ENCODE measurements around the gene NCOA6. TPM values are rescaled to one million over a fixed set of nuclear protein-coding genes. Genes with fewer than 3 reads are reported as not detected.
A peak's percentile ranks its signal among the peaks of the same experiment; 100 is the strongest.

NCOA6 gene
- total RNA-seq, 1 donor from 2014 or later: 15.5 TPM

- TF ChIP-seq, protein P1, sequence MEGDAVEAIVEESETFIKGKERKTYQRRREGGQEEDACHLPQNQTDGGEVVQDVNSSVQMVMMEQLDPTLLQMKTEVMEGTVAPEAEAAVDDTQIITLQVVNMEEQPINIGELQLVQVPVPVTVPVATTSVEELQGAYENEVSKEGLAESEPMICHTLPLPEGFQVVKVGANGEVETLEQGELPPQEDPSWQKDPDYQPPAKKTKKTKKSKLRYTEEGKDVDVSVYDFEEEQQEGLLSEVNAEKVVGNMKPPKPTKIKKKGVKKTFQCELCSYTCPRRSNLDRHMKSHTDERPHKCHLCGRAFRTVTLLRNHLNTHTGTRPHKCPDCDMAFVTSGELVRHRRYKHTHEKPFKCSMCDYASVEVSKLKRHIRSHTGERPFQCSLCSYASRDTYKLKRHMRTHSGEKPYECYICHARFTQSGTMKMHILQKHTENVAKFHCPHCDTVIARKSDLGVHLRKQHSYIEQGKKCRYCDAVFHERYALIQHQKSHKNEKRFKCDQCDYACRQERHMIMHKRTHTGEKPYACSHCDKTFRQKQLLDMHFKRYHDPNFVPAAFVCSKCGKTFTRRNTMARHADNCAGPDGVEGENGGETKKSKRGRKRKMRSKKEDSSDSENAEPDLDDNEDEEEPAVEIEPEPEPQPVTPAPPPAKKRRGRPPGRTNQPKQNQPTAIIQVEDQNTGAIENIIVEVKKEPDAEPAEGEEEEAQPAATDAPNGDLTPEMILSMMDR (conservative IDR thresholded peaks at IDR 0.05; ENCODE audit: low read depth, low read length): no peak
- no peak for DNase-seq (ENCODE audit: low read depth)
Observed at GRCh38 chr20:34709044-34709830, 116.2 kb downstream of the NCOA6 start.

DNA sequence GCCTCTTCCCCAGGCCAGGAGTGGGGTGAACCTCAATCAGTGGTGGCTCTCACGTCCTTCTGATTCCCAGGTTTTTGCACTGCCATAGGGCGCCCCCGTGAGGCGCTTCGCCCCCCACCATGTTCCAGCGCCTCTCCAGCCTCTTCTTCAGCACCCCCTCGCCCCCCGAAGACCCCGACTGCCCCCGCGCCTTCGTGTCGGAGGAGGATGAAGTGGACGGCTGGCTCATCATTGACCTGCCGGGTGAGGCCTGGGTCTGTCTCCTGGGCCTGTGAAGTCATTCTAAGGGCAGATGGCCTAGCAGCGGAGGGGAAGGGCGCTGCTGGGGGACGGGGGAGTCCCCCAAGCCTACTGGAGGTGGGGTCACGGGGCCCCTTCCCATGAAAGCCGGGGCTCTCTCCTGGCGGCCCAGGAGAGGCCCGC, 116.8 kb downstream of the NCOA6 start:
- TF ChIP-seq, protein P1 (conservative IDR thresholded peaks at IDR 0.05; ENCODE audit: low read depth, low read length): peak; percentile 48
- H3K4me3 ChIP-seq (ENCODE audit: low read depth, low read length): peak overlapping the region; percentile 66

More at GRCh38 chr20:34709044-34709830, 116.2 kb downstream of the NCOA6 start:
- peak overlapping the region; percentile 66 for H3K4me3 ChIP-seq (ENCODE audit: low read depth, low read length)

DNA sequence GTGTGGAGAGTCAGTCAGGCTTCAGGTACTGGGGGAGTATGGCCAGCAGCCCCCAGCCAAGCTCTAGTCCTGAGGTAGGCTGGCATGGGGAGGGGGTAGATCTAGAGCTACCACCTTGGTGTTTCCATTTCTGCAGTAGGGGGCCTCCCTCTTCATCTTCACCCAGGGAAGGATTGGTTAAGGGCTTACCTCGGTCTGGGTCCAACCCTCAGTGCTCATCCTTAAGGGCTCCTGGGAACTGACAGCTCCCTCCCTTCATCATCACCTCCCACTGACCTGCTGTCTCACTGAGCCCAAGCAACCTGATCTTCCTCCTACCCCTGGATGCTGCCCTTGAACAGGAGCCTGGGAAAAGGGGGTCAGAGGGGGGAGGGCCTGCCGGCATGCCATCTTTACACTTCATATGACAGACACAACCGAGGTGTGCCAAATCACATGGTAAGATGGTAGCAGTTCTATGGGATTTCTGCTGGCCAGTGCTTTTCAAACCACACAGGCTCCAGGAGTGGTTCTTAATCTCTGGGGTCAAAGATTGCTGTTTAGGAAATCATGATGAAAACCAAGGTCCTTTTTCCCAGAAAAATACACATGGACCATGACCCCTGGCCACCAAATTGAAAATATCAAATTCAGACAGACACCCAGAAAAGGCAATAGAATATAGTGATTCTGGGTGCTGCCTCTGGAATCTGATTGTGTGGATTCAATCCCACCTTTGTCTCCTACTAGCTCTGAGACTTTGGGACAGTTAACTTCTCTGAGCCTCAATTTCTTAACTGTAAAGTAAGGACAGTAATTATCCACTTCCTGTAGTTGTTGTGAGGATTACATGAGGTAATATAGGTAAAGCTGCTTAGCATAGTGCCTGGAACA, 118.3 kb downstream of the NCOA6 start:
- TF ChIP-seq, protein P1 (conservative IDR thresholded peaks at IDR 0.05; ENCODE audit: low read depth, low read length): no peak
- DNase-seq (ENCODE audit: low read depth): no peak
- H3K4me3 ChIP-seq (ENCODE audit: low read depth, low read length): no peak overlapping the region

More for the DNA sequence above, 116.8 kb downstream of the NCOA6 start:
- no peak for DNase-seq (ENCODE audit: low read depth)

DNA sequence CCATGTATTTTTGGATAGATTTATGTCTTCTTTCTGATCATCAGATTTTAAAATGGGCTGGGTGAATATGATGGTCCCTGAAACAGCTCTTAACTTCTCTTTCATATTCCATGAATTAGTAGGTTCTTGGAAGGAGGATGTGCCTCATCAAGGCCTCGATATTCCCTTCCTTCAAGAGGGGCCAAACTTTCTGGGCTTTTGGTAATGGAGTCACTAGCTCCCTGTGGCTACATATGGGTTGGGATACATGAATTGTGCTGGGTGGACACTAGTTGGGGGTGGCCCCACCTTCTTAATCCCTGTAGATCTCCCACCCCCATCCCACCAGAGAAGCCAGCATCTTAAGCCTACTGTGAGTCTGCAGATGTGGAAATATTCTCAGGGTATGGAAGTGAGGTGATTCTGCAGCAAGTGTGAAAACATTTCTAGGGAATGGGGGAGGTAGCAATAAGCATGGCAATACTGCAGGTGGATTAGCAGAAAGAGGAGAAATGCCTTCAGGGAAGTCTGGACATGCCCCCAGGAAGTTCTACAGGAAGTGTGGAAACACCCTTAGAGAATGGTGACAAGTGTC, 119.1 kb downstream of the NCOA6 start:
- TF ChIP-seq, protein P1 (conservative IDR thresholded peaks at IDR 0.05; ENCODE audit: low read depth, low read length): no peak
- no peak for DNase-seq (ENCODE audit: low read depth)
- no peak overlapping the region for H3K4me3 ChIP-seq (ENCODE audit: low read depth, low read length)

- no peak for DNase-seq (ENCODE audit: low read depth)
- peak overlapping the region; percentile 79 for H3K4me3 ChIP-seq (ENCODE audit: low read depth, low read length)
- TF ChIP-seq, protein P1 (conservative IDR thresholded peaks at IDR 0.05; ENCODE audit: low read depth, low read length): peak; percentile 18
Observed at GRCh38 chr20:34705397-34706301, 119.8 kb downstream of the NCOA6 start.

- TF ChIP-seq, protein P1 (conservative IDR thresholded peaks at IDR 0.05; ENCODE audit: low read depth, low read length): no peak
- peak overlapping the region; percentile 79 for H3K4me3 ChIP-seq (ENCODE audit: low read depth, low read length)
- no peak for DNase-seq (ENCODE audit: low read depth)
Observed at GRCh38 chr20:34705008-34705396, 120.4 kb downstream of the NCOA6 start.
